Psoas muscle (tissue), 8 donors: Measurements from ENCODE around the gene PRKN. TPM values are rescaled to one million over a fixed set of nuclear protein-coding genes. Genes with fewer than 3 reads are reported as not detected.

ENCODE experiments used
- ATAC-seq, 4 donors: fragments of 200-7000 bp; cut with Tn5 transposase; one replicate each; pipeline ENCODE4 v1.9.1; 2020; ENCODE audit warnings: moderate library complexity in 3 of 4, mild to moderate bottlenecking in 2 of 4
- DNase-seq, 2 donors: peaks; one replicate each; pipeline ENCODE4 v3.0.0-alpha.2; 2020
- H3K27ac ChIP-seq: fragments of 200-600 bp; one replicate; pipeline ENCODE4 v1.8.0; 2022
- H3K27me3 ChIP-seq, 3 donors: fragments of 200-600 bp in 1 of 3; one replicate each; pipeline versions ENCODE4 v1.6.1 to v1.8.0; 2013 to 2022; ENCODE audit warnings: low read length in 2 of 3, mild to moderate bottlenecking in 2 of 3, moderate library complexity in 1 of 3; ENCODE audit not compliant: insufficient read depth in 3 of 3
- H3K36me3 ChIP-seq, 2 donors: fragments of 200-600 bp in 1 of 2; one replicate each; pipeline versions ENCODE4 v1.6.1 to v1.8.0; 2013 to 2022; ENCODE audit warnings: low read depth in 1 of 2, mild to moderate bottlenecking in 1 of 2, moderate library complexity in 1 of 2; ENCODE audit not compliant: insufficient read depth in 1 of 2
- H3K4me1 ChIP-seq: fragments of 200-600 bp; one replicate; pipeline ENCODE4 v1.8.0; 2022
- H3K4me3 ChIP-seq: fragments of 200-600 bp; one replicate; pipeline ENCODE4 v1.8.0; 2022; ENCODE audit warnings: mild to moderate bottlenecking
- H3K9me3 ChIP-seq: fragments of 200-600 bp; one replicate; pipeline ENCODE4 v1.8.0; 2022
- CTCF ChIP-seq: fragments of 200-600 bp; IDR thresholded peaks from one replicate; pipeline ENCODE4 v1.8.0; 2022; ENCODE audit warnings: antibody characterized with exemption
- whole genome bisulfite sequencing, 3 donors: extraction: QIAGEN DNeasy Blood & Tissue Kit; methylation state at CpG; one replicate each; pipeline versions ENCODE4 v1.1.6 to v1.1.7; 2013; 5-methylcytosine and 5-hydroxymethylcytosine counted together
- intact Hi-C, 2 donors: fragments of 100-400 bp; cut with DNase I; formaldehyde crosslinking; loops; one replicate each; pipeline versions ENCODE4 v1.11.0 to v1.14.2; 2022
- polyA plus RNA-seq, 3 donors: library from polyadenylated mRNA; stranded (reverse); fragments of 200-250 nt; gene quantifications; one replicate each; pipeline ENCODE4 v1.2.3, GENCODE V29; 2013
- total RNA-seq, 4 donors: library from RNA; stranded (reverse); fragmentation: NEBNext Ultra II Directional in 2 of 4; extraction: Animal tissue kit (Norgen Biotek cat#: 25700) in 2 of 4; gene quantifications; one replicate each; pipeline versions ENCODE4 v1.2.1 to v1.2.4, GENCODE V29; 2021 to 2023
- donor health status: healthy with polysubstance abuse.
- donor health status: DM: no; HTN: no; CAD: no; lungs with moderate emphysema.
- donor health status: Bipolar disorder and iron deficiency.
- donor health status: healthy.
- donor health status: DM: yes; HTN: yes; CAD: no.
- donor health status: DM: no; HTN: no; CAD: no.
- donor health status: DM: no; HTN: no; CAD: no.
- donor health status: DM: yes; HTN: yes; CAD: no.

Gene PRKN
- total and polyA plus RNA-seq, 7 donors = 1.5 to 19.5 (median 11.7) TPM

GRCh38 chr6:161526794-161527193 is 1200.8 kb downstream of the PRKN start:
- TF ChIP-seq CTCF = no peak
- Histone ChIP-seq H3K36me3 (no peaks in the 10 kb centered on the region), H3K4me3 (no peak overlapping the region), H3K9me3 (no peaks in the 10 kb centered on the region), H3K27me3 (no peaks in the 10 kb centered on the region), H3K27ac (no peak overlapping the region), H3K4me1 (no peaks in the 10 kb centered on the region)
- 92 to 98% (median 96%) methylated on average over 1 of the region's 1 CpG for WGBS, 3 donors
- no peak for ATAC-seq
- no peak for DNase-seq
- intact Hi-C loops = no loop called here

- no peaks in the 10 kb centered on the region for H3K27me3 ChIP-seq
- ATAC-seq = no peak
- no peak overlapping the region for H3K27ac ChIP-seq
- H3K9me3 ChIP-seq = no peaks in the 10 kb centered on the region
- H3K4me1 ChIP-seq = no peaks in the 10 kb centered on the region
- TF ChIP-seq CTCF = no peak
- no peak for DNase-seq
- 59 to 84% (median 63%) methylated on average over 2 of the region's 2 CpGs for WGBS, 3 donors
- intact Hi-C loops = no loop called here
- no peak overlapping the region for H3K4me3 ChIP-seq
- no peaks in the 10 kb centered on the region for H3K36me3 ChIP-seq
These were observed 1204.2 kb downstream of the PRKN start for GRCh38 chr6:161523362-161523761.

- ATAC-seq (no peak), DNase-seq (no peak)
- H3K4me1 ChIP-seq = no peaks in the 10 kb centered on the region
- no peaks in the 10 kb centered on the region for H3K27me3 ChIP-seq
- no peak overlapping the region for H3K4me3 ChIP-seq
- H3K36me3 ChIP-seq = no peaks in the 10 kb centered on the region
- H3K9me3 ChIP-seq = no peaks in the 10 kb centered on the region
- WGBS, 3 donors = 75 to 91% (median 90%) methylated on average over 5 of the region's 5 CpGs
- H3K27ac ChIP-seq = no peak overlapping the region
- no peak for TF ChIP-seq CTCF
- intact Hi-C loops = no loop called here
These were observed 1205.3 kb downstream of the PRKN start for GRCh38 chr6:161522276-161522675.

GRCh38 chr6:161511447-161512095 is 1216.0 kb downstream of the PRKN start:
- DNase-seq = no peak
- H3K27ac ChIP-seq = no peak overlapping the region

More at GRCh38 chr6:161511447-161512095, 1216.0 kb downstream of the PRKN start:
- Histone ChIP-seq H3K4me1 (no peaks in the 10 kb centered on the region), H3K4me3 (no peak overlapping the region), H3K36me3 (no peaks in the 10 kb centered on the region), H3K9me3 (no peaks in the 10 kb centered on the region), H3K27me3 (no peaks in the 10 kb centered on the region)
- WGBS, 3 donors = 58 to 78% (median 71%) methylated on average over 9 of the region's 9 CpGs
- no peak for ATAC-seq
- TF ChIP-seq CTCF = no peak
- intact Hi-C loops = no loop called here
